Glomerular endothelial cell (primary cell): ENCODE data around the gene KRT222. TPM values are rescaled to one million over a fixed set of nuclear protein-coding genes. Genes with fewer than 3 reads are reported as not detected.

ENCODE experiments used
- DNase-seq: peaks from one replicate; pipeline ENCODE4 v3.0.0-alpha.2; 2011; ENCODE audit warnings: low read depth, low spot score; ENCODE audit errors: extremely low read depth
- total RNA-seq: library from RNA; depleted of rRNA; stranded (reverse); fragments of >200 nt; gene quantifications from 2 replicates; pipeline ENCODE4 v1.2.3, GENCODE V29; 2015

Gene KRT222
- not detected in 2 replicates for total RNA-seq

DNA sequence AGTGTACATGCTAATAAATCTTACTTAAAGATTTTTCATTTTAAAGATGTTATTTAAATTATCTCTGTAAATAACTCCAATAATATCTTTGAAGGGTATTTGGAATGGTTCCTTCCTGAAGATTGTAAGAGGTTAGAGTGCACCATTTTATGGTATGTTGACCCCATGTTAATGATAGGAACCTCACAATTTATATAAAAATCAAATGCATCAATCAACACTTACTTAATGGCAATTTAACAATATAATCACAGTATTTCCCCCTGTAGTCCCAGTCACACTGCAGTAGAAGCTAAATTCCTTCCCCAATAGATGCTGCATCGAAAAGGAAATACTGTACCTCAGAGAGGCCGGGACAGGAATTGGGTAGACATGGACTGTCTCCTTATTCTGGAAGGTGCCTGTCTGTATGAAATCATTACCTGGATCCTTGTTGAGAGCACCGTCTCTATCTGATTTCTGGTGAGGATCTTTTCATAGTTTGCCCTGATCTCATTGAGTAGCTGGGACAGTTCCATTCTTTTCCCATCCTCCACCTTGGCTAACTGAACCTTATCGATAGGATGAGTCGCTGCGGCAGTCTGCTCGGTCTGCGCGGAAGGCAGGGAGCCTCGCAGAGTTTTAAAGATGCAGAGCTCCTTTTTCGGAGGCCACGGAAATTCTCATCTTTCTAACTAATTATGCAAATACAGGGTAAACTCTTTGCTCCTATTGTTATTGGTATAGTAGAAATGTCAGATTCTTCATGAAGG, at the start of gene KRT222:
KRT222 (minus strand) TSS at position 596 of the 752 bp plus-strand sequence; CDS start at position 518, 78 bp downstream.
- no peak for DNase-seq

DNA sequence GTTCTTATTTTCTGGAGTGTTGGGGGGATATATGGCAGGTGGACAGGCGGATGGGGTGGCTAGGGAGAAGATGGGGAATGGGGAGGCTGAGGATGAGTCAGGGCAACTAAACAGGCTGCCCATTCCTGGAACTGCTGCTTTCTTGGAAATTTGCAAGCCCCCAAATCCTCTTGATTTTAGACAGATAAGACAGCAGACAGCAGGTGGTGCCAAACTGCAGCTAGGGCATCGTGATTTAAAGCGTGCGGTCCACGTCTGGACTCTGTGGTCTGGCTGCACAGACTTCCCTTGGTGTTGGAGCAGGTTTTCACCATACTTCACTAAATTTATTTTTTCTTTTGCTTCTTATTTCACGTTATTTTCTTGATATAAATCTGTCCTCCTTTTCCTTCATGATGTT, 49.5 kb upstream of the KRT222 start:
- DNase-seq: no peak

DNA sequence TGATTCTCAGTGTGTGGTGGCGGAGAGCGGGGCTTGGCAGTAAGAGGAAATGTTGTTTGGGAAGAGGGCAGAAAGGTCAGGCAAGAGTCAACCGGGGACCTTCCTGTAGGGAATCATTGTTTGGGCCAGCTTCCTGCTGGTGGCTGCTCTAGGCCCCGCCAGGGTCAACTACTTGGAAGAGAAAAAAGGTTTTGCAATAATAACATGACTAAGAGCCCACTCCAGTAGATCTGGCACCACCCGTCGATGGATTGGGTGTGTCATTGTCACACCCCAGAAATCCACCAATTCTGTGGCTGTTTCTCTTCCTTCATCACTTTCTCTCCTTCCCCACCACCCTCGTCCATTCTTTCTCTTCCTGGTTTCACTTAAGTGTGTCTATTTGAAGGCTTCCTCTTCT, 42.8 kb upstream of the KRT222 start:
- peak; percentile 5 for DNase-seq

DNA sequence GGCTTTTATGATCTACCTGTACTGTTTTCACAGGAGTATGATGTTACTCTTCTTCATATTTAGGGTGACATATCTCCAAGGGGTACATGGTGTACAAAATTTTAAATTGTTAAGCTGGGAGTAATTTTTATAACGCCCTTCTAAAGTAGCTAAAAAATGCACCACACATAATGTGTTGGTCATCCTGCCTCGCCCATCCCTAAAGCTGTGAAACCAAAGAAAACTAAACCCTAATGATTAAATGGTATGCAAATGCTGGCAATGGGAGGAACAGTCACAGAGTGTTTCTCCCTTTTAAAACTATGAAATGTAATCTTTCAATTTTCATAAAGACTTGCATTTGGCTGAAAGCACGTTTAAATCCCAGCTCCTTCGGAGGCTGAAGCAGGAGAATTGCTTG, 40.6 kb upstream of the KRT222 start:
- DNase-seq: no peak

- DNase-seq: no peak
Measured at GRCh38 chr17:40703652-40704051, 38.7 kb upstream of the KRT222 start, which contains the start of gene KRT24. Gene KRT24, minus strand, starts transcription at chr17:40703752. Its CDS starts 59 bp downstream, at chr17:40703693.

DNA sequence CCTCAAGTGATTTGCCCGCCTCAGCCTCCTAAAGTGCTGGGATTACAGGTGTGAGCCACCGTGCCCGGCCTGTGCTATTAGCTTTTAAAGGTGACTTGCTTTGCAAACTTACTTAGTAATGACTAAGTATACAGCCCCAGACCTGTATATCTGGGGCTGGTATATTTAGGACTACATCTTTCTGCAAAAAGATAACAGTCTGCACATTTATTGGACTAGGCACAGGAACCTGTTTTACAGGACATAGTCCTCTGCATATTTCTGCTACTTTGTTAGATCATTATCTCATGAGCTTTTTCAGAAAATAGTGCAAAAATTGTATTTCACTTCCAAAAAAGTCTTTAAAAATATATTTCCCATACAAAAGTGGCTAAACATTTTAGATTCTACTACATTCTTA, 37.3 kb upstream of the KRT222 start:
- no peak for DNase-seq

GRCh38 chr17:40699853-40700252, 34.9 kb upstream of the KRT222 start:
- DNase-seq: no peak

GRCh38 chr17:40699371-40699770, 34.4 kb upstream of the KRT222 start:
- no peak for DNase-seq

- no peak for DNase-seq
Measured at GRCh38 chr17:40697297-40697696, 32.3 kb upstream of the KRT222 start.

DNA sequence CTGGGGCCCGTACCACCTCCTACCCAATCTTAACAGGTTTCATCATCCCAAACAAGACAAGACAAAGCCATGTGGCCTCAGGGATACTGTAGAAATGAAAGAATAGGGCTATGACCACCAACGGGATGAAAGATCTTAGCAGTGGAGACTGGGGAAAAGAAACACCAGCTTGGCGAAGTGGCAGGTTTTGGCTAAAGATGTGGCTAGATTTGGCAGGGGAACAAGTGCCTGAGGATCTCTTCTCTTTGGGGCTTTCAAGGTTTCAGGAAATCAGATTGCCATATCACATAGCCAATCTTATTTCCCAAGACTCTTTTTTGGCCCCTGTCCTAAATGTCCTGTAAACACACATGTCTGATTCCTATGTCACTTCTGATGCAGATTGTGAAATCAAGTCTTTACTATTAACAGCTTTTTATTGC, 31.7 kb upstream of the KRT222 start:
- DNase-seq: no peak

GRCh38 chr17:40695874-40696472, 31.0 kb upstream of the KRT222 start:
- DNase-seq: no peak

DNA sequence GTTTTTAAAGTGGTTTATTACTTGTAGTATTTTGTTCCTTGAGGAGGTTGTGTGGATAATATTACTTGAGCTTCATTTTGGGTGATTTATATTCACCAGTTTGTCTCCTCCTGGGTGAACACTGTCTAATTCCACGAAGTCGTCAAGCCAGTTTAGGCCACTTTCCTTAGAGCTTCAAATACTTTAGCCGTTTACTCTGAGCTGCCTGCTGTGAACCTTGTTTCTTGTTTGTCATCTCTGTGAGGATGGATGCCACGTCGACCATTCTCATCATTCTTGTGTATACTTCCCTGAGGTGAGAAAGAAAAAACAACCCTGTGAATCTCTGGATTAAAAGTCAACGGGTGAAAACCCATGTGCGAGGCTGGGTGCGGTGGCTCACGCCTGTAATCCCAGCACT, 29.6 kb upstream of the KRT222 start:
- DNase-seq: no peak

DNA sequence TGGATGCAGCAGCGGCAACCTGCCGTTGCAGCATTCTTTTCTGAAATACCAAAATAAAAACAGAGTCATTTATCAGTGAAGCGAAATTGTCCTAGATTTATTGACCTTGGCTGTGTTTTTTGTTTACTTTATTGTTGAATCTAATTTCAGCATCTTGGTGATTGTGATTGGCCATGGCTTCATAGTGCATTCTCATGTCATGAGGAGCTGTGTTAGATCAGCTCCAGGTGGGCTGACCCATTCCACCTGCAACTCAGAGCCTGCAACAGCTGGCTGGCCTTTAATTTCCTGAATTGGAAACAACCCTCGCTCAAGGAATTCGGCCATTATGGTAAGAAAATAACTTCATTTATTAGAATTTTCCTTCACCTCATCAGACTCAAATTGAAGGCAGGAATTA, 22.1 kb upstream of the KRT222 start:
- no peak for DNase-seq

DNA sequence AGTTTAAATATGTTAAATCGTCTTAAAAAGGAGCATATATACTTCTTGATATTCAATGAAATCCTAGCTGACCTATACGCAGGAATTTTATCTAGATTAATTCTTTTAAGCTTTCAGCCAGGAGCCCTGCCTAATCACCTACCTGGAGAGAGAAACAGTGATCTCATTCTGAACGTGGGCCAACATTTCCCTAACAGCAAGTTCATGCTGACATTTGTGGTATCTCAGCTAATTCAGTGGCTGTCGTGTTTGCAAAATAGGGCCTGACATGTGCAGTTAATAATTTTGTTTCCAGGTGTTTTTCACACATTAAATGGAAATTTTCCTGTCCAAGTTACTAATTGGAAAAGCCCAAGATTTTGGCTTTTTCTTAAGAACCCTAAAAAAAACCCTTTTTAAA, 21.2 kb upstream of the KRT222 start:
- DNase-seq: no peak

DNA sequence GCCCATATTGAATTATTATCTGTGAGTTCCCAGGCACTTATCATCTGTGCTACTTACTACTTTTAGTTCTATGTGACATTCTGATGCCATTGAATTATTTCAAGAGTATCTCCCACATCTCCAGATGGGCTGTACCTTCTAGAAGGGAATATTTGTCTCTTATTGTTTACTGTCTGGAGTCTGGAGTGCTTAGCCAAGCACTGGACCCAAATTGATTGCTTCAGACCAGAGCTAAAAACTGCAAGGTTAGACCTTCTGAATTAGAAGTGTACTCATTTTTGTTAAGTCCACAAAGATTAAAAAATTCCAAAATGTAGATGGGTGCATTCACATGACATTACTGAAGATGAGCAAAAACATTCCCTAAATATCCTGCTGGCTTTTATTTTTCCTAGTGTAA, 16.0 kb upstream of the KRT222 start:
- no peak for DNase-seq

- no peak for DNase-seq
Measured at GRCh38 chr17:40679523-40679907, 14.5 kb upstream of the KRT222 start.

DNA sequence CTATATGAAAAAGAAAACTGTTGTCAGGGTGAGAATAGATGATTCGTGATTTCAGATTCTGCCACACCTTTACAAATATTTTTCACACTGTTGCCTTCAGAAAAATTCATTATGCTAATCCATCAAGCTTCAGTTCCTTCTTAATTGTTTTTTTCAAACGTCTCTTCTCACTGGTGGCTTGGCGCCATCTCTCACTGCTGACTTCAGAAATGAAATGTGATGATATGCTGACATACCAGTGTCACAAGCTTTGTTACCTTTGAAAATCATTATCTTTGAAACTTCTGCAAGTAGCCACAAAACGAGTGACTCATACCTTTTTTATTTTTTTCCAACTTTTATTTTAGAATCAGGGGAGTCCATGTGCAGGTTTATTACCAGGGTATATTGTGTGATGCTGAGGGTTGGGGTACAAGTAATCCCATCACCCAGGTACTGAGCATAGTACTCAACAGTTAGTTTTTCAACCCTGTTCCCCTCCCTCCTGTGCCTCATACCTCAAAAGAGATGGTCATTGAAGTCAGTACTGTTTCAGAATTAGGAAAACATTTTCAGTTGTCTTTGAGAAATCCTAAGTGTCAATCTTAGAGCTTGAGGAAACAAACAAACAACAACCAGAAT, 14.0 kb upstream of the KRT222 start:
- no peak for DNase-seq

DNA sequence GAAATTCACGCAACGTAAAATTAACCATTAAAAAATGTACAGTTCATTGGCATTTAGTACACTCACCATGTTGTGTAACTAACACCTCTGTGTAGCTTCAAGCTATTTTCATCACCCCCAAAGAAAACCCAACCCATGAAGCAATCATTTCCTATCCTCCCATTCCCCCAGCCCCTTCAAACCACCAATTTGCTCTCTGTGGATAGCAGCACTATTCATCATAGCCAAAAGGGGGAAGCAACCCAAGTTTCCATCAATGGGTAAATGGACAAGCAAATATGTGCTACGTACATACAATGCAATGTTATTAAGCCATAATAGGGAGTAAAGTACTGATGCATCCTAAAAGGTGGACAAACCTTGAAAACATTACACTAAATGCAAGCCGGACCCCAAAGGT, 10.9 kb upstream of the KRT222 start:
- DNase-seq: no peak

DNA sequence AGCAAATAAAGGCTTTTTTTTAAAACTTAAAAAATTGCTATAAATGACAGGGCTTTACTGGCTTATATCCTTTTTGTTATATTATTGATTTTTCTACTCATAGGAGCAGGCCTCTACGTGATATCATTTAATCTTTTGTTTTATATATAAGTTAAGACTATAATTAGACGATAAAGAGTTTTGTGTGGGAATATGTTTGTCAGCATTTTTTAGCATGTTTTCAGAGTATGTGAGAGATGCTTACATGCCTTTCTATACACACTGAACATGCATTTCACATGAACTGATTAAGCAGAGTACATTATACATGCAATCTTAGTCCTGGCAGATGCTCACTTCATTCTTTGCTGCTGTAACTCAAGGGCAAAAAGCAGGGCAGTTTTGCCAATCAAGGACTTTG, 7.7 kb upstream of the KRT222 start:
- no peak for DNase-seq

GRCh38 chr17:40671282-40671681, 6.3 kb upstream of the KRT222 start:
- no peak for DNase-seq

- no peak for DNase-seq
Measured at GRCh38 chr17:40666331-40666730, 1.4 kb upstream of the KRT222 start.

GRCh38 chr17:40663252-40663651, 1.7 kb downstream of the KRT222 start:
- no peak for DNase-seq
